GM13976 (cell line): ENCODE data around the gene GPC6.

ENCODE experiments used
- DNase-seq: peaks from one replicate; pipeline ENCODE4 v3.0.0; 2012; ENCODE audit warnings: low spot score
- CTCF ChIP-seq: IDR thresholded peaks from 2 replicates; pipeline ENCODE4 v1.5.1; 2012; ENCODE audit warnings: borderline replicate concordance, mild to moderate bottlenecking; ENCODE audit not compliant: insufficient read depth; ENCODE audit errors: extremely low read depth, missing control alignments, control extremely low read depth
- in situ Hi-C: fragments of 300-500 bp; cut with MboI; formaldehyde crosslinking; loops from one replicate; pipeline ENCODE4 v1.12.0; 2022; ENCODE audit warnings: low sequenced_read_pairs, mixed read lengths, inconsistent platforms; ENCODE audit not compliant: unreplicated experiment

Gene GPC6

GRCh38 chr13:94123557-94123956 lies 897.0 kb downstream of the GPC6 start:
- TF ChIP-seq CTCF = no peak
- in situ Hi-C loops = no loop called here
- no peak for DNase-seq

- DNase-seq = no peak
- in situ Hi-C loops = no loop called here
- TF ChIP-seq CTCF = no peak
Observed at GRCh38 chr13:94128430-94128829, 901.8 kb downstream of the GPC6 start.

- TF ChIP-seq CTCF = no peak
- in situ Hi-C loops = no loop called here
- DNase-seq = no peak
Observed at GRCh38 chr13:94129490-94129894, 902.9 kb downstream of the GPC6 start.

GRCh38 chr13:94138831-94139230 lies 912.2 kb downstream of the GPC6 start:
- no peak for DNase-seq
- no peak for TF ChIP-seq CTCF
- in situ Hi-C loops = no loop called here

GRCh38 chr13:94139393-94139995 lies 912.9 kb downstream of the GPC6 start:
- in situ Hi-C loops = no loop called here
- TF ChIP-seq CTCF = no peak

GRCh38 chr13:94140027-94140426 lies 913.4 kb downstream of the GPC6 start:
- no peak for TF ChIP-seq CTCF
- no peak for DNase-seq
- in situ Hi-C loops = no loop called here

More at GRCh38 chr13:94139393-94139995, 912.9 kb downstream of the GPC6 start:
- DNase-seq = no peak
